IPS-NIHi7 (cell line): ENCODE measurements around the gene TNS3.
A peak's percentile ranks its signal among the peaks of the same experiment; 100 is the strongest.
"Not testable (repeated sequence)": the region's sequence is repeated elsewhere in the genome, so short reads cannot be mapped to it uniquely, and the experiment has no call there.

ENCODE experiments used
- DNase-seq: peaks from one replicate; pipeline ENCODE4 v3.0.0; 2012; ENCODE audit warnings: mixed read lengths; ENCODE audit errors: extremely low spot score

The TNS3 gene

DNA sequence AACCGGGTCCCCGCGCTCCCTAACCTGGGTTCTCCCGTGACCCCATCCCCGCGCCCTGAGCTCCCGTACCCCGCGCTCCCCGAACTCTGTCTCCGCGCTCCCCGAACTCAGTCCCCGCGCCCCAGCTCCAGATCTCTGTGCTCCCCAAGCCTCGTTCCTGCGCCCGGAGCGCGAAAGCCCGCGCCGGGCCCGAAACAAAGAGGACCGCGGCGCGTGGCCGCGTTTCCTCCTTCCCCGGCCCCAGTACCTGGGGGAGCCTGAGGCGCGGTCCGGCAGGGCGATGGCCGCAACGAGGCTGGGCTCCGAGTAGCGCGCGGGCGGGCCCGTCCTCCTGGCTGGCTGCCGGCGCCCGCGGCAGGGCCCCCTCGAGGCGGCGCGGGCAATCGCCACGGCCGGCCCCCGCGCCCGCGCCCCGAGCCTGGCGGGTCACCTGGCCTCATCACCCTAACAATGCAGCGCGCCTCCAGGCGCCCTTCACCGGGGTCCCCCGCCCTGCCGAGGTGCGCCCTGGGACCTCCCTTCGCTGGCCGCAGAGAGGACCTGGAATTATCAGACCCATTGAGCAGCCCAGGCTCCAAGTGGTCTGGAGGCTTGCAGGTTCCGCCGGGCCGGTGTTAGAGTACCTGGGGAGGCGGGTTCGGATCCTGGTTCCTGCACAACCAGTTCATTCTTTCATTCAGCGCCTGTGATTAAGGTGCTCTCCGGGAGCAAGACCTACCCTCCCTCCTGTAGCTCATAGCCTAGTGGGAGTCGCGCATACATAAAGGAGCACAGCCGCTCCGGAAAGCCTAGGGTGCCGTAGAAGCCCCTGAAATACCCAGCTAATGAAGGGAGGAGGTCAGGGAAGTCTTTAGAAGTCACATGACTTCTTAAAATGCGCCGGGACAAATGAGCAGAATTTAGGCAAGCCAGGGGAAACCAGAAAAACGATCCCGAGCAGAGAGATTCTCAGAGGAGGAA, at the start of gene TNS3:
TNS3 (minus strand) TSS at position 308 of the 960 bp plus-strand sequence. CDS start 142,475 bp downstream, outside the sequence.
- DNase-seq = peak; percentile 75

- DNase-seq = no peak
Measured at GRCh38 chr7:47631711-47632110, 49.8 kb upstream of the TNS3 start.

DNA sequence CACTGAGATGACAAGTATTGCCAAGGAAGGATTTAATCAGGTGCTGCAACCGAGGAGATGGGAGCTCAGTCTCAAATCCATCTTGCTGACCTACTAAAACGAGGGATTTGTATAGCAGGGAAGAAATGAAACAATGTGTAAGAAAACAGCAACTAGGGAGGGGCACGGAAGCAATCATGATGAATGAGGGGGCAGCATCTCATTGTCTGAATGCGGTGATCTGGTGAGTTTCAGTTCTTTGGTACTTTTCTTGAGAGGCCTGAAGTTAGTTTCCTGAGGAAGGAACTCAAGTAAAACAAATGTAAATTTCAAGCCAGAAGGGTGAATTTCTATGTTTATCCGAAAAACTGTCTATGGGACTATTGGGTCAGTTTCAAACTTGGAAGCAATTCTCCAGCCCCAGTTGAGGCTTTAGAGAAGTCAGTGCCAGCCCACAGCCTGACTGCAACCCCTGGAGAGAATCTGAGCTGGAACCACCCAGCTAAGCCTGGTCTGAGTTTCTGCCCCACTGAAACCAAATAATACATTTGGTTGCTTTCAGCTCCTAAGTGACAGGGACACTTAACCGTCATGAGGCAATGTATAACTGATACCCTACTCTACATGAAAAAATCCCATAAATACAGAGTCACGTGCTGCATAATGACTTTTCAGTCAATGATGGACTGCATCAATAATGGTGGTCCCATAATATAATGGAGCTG, 45.8 kb upstream of the TNS3 start:
- no peak for DNase-seq

GRCh38 chr7:47625861-47626715, 44.2 kb upstream of the TNS3 start:
- no peak for DNase-seq

DNA sequence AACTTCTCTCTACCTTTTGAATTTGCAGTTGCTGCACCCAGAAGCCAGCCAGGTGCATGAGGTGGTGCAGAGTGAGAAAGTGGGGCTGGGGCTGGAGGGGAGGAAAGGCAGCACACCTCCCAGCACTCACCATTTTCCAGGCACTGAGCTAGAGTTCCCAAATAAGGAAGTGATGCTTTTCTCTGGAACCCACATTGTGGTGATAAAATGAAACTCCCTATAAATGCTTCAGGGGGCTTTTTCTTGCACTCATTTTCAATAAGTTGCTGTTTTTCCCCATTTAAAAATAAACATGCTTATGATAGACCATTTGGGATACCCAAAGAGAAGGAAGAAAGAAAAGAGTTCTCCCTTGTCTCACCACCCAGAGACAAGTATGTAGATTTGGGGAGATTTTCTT, 42.8 kb upstream of the TNS3 start:
- no peak for DNase-seq

GRCh38 chr7:47622946-47623640, 41.2 kb upstream of the TNS3 start:
- DNase-seq = no peak

DNA sequence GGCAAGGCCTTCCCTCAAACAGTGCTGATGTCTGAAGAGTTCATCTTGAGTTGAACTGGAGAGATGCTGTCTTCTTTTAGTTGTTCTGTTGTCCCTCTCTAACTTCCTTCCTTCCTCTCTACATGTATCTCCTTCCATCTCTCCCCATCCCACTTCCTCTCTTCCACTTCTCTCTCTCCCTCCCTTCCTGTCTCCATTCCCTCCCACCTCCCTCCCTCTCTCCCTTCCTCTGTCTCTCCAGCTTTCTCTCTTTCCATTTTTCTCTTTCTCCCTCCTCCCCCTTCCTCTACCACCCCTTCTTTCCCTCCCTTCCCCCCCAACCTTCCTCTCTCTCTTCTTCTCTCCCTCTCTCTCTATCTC, 40.7 kb upstream of the TNS3 start:
- DNase-seq = no peak

DNA sequence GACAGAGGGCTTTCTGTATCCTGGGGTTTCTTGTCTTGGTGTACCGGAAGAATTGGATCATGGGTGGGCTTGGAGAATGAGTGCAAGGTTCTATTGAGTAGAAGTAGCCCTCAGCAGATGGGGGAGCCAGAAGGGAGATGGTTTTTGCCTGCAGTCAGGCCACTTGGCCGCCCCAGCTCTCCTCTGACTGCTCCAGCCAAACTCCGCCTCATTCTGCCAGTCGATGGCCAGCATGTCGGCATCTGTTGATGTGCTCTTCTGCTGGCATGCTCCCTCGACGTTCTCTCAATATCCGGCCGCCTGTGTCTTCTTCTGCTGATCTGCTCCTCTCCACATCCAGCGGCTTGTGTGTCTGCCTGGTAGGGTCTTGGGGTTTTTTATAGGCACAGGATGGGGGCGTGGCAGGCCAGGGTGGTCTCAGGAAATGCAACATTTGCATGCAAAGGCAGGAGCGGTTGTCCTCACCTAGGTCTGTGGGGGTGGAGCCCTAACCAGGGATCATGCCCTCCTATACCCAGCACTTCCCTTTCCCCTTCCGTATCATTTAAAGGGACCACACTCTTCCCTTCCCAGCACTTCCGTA, 40.2 kb upstream of the TNS3 start:
- no peak for DNase-seq

DNA sequence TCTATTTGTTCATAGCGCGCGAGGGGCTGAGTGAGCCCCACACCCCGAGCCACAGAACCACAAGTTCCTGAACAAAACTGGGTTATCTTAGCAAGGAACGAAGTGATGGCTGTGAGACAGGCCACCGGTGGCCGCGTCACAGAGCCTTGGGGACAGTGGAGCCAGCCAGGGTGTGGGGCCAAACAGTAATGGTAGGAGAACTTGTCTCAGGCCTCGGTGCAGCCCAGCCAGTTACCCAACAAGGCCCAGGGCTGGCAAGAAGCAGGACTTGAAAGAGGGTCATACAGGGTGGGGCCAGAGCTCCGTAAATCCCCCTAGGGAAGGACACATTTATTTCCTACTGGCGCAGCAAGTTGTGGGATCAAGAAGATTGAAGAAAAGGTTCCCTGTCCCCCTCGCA, 39.4 kb upstream of the TNS3 start:
- no peak for DNase-seq

GRCh38 chr7:47619806-47620205, 37.9 kb upstream of the TNS3 start:
- no peak for DNase-seq

DNA sequence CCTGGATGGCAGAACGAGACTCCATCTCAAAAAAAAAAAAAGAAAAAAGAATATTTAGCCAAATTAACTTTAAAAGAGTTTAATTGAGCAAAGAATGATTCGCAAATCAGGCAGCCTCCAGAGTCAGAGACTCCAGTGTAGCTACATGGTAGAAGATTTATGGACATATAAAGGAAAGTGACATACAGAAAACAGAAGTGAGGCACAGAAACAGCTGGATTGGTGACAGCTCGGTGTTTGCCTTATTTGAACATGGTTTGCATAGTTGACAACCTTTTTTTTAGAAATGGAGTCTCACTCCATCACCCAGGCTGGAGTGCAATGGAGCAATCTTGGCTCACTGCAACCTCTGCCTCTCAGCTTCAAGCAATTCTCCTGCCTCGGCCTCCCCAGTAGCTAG, 35.2 kb upstream of the TNS3 start:
- DNase-seq = no peak

DNA sequence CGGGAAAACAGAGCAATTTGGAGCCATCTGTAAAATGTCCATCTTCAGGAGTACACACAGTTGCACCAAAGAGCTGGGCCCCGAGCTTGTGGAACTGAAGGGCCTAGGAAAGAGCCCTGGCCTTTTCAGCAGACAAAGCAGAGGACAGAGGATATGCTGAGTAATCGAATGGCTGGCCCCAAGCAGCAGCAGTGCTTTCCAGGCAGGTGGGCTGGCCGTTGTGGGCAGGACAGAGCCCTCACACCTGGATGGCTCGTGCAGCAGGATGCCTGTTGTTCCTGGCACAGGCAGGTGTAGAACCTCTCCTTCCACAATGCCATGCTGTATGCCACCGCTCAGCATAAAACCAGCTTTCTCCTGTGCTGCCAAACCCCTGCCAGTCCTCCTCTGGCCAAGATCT, 32.5 kb upstream of the TNS3 start:
- no peak for DNase-seq

DNA sequence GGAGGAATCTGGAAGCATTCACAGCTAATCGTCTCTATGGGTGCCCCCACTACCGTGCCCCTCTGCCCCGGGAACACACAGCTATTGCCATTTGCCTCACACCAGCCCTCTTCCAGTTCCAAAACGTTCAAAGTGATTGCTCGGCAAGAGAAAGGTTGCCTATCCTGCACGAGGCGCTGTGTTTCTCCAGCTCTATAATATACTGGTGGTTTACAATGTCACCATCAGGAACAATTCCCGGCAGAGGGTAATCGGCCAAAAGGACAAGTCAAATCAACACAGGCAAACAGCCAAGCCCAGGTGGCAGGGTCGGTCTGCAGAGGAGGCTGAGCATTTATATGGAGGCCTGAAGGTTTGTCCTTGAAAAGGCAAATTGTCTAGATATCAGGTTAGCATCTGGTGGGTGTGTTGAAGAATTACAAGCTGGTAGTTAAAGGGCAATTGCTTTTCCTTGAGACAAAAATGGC, 29.2 kb upstream of the TNS3 start:
- DNase-seq = no peak

DNA sequence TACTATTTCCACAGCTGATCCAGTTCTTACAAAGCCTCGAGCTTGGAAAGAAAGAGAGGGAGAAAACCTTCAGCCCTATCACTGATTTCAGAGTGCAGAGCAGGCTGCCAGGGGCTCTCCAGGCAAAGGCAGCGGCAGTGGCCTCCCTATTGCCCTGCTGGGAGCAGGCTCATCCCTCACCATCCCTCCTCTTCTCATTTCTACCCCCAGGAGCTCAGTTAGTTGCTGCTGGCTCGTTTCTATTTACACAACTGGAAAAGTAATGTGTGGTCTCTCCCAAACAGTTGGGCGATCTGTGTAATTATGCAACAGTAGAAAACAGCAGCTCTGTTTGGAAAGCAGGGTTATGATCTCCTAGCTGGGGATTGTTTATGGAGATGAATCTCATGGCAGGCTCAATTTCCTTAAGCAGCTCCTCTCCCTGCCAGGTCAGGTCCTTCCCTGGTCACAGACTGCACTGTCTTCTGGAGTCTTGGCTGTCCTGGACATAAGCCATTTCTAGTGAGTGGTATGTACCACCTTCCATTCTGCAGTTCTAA, 28.7 kb upstream of the TNS3 start:
- DNase-seq = no peak

DNA sequence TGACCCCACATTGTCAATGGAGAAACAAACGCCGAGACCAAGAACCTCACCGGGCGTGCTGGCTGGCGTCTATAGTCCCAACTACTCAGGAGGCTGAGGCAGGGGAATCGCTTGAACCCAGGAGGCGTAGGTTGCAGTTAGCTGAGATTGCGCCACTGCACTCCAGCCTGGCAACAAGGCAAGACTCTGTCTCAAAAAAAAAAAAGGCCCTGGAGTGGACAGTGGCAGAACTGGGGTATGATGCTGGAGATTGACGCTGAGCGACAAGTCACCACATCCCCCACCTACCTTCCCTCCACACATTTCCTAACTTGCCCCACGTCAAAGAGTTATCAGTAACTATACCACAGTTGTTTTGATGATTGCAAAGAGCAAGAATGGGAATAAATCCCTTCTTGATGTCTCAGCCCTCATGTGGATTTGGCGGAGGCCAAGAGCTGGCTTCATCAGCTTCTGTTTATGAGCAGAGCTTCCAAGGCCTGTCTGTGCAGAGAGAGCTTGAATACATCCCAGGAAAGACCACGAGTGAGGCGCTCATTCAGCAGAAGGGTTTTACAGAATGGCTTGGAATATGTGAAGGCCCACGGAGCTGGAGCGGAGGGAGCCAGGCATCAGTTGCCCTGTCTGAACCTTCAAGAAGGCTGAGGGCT, 28.0 kb upstream of the TNS3 start:
- DNase-seq = no peak

- not testable (repeated sequence) for DNase-seq
Measured at GRCh38 chr7:47606593-47607046, 24.7 kb upstream of the TNS3 start.

DNA sequence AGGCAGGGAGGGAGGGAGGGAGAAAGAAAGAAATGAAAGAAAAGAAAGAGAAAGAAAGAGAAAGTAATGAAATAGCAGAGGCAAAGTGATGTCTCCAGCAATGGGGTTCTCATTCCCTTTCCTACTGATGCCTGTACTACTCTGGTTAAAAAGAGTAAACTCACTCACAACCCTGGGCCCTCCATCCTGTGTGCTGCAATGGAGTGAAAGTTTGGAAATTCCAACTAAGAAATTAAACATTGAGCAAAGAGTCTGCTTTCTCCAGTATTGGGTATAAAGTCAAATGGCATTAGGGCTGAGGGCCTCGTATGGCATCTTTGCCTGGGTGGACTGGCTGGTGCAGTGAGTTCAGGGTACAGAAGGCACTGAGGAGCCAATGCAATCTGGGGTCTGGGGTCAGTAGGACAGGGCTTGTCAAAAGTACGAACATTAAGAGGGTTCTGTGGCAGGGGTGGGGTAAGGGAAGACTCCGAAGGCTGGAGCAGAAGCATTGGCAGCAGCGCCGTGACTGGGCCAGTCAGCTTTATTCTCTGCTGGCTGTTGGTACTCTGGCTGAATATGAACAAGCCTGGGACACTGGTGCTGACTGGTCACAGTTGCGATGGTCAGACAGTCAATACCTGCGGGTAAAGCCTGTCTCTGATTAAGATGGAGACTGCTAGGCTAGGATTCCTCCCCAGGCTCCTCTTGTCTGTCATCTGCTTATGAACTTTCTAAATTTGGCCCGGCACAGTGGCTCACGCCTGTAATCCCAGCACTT, 24.1 kb upstream of the TNS3 start:
- no peak for DNase-seq

- DNase-seq = no peak
Measured at GRCh38 chr7:47604496-47604890, 22.6 kb upstream of the TNS3 start.

DNA sequence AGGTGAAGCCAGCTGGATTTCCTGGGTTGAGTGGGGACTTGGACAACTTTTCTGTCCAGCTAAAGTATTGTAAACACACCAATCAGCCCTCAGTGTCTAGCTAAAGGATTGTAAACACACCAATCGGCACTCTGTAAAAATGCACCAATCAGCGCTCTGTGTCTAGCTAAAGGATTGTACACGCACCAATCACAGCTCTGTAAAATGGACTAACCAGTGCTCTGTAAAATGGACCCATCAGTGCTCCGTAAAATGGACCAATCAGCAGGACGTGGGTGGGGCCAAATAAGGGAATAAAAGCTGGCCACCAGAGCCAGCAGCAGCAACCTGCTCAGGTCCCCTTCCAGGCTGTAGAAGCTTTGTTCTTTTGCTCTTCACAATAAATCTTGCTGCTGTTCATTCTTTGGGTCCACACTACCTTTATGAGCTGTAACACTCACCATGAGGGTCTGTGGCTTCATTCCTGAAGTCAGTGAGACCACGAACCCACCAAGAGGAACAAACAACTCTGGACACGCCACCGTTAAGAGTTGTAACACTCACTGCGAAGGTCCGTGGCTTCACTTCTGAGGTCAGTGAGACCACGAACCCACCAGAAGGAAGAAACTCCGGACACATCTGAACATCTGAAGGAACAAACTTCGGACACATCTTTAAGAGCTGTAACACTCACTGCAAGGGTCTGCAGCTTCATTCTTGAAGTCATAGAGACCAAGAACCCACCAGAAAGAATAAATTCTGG, 21.8 kb upstream of the TNS3 start:
- not testable (repeated sequence) for DNase-seq
